H1 (cell line): Measurements from ENCODE around the gene NPBWR2. TPM values are rescaled to one million over a fixed set of nuclear protein-coding genes. Genes with fewer than 3 reads are reported as not detected.

ENCODE experiments used
- CHD2 ChIP-seq: IDR thresholded peaks from 2 replicates; pipeline ENCODE4 v1.6.1; 2012; ENCODE audit warnings: low read length, improper control_type of control experiment
- CHD7 ChIP-seq: fragments of 300-600 bp; sonication (generic); IDR thresholded peaks from 2 replicates; pipeline ENCODE4 v1.7.1; 2012; ENCODE audit warnings: low read length, moderate library complexity, mild to moderate bottlenecking, inconsistent platforms; ENCODE audit not compliant: insufficient replicate concordance
- CTBP2 ChIP-seq: IDR thresholded peaks from 2 replicates; pipeline ENCODE4 v1.7.0; 2011; ENCODE audit warnings: borderline replicate concordance, mild to moderate bottlenecking, moderate library complexity, mixed read lengths, low read length; ENCODE audit not compliant: insufficient read depth, insufficient read length
- FOSL1 ChIP-seq: IDR thresholded peaks from 2 replicates; pipeline ENCODE4 v1.6.1; 2011; ENCODE audit warnings: mild to moderate bottlenecking, low read depth, low read length, moderate library complexity; ENCODE audit not compliant: insufficient read depth
- SIX5 ChIP-seq: IDR thresholded peaks from 2 replicates; pipeline ENCODE4 v1.6.1; 2011; ENCODE audit warnings: mild to moderate bottlenecking, low read depth, low read length
- SUZ12 ChIP-seq: fragments of 200-600 bp; sonication (generic); IDR thresholded peaks from 2 replicates; pipeline ENCODE4 v1.6.1; 2012; ENCODE audit warnings: mild to moderate bottlenecking, inconsistent platforms, low read length, moderate library complexity, mixed read lengths
- polyA plus RNA-seq, 7 experiments: library from polyadenylated mRNA; depleted of rRNA in 3 of 7; stranded (reverse) in 5 of 7; unstranded in 2 of 7; fragments of >200 nt in 5 of 7; fragments of 200-250 nt in 2 of 7; gene quantifications; 1 replicate in 5 of 7; 2 replicates in 1 of 7; 4 replicates in 1 of 7; pipeline versions ENCODE4 v1.2.1 to v1.2.3, GENCODE V29; 2011 to 2013; ENCODE audit warnings: missing spikeins in 2 of 7, mixed read lengths in 2 of 7
- total RNA-seq: library from RNA; stranded (reverse); fragmentation: NEBNext Ultra II Directional; extraction: Animal tissue kit (Norgen Biotek cat#: 25700); gene quantifications from 2 replicates; pipeline ENCODE4 v1.2.1, GENCODE V29; 2021

Gene NPBWR2
- total and polyA plus RNA-seq, 2 of the 8 experiments (the other 6 are each of a cell fraction or from before 2014, with no cell fraction given), result not detected

GRCh38 chr20:64098471-64099013 lies 8.8 kb downstream of the NPBWR2 start (continued):
- TF ChIP-seq CHD2 (no peak), SIX5 (no peak), CHD7 (no peak), CTBP2 (no peak), FOSL1 (no peak), SUZ12 (no peak)
